GM19023 (cell line): Measurements from ENCODE around the gene NRG3.
"Not testable (repeated sequence)": the region's sequence is repeated elsewhere in the genome, so short reads cannot be mapped to it uniquely, and the experiment has no call there.

Experiments
- ATAC-seq: cut with Tn5 transposase; IDR thresholded peaks from one replicate; pipeline ENCODE4 v1.9.1; 2021; ENCODE audit warnings: mild to moderate bottlenecking, moderate library complexity; ENCODE audit not compliant: unreplicated experiment

NRG3 gene

GRCh38 chr10:82267014-82267413 is 392.0 kb downstream of the NRG3 start:
- ATAC-seq = no peak

GRCh38 chr10:82267465-82267864 is 392.5 kb downstream of the NRG3 start:
- no peak for ATAC-seq

- no peak for ATAC-seq
Observed at GRCh38 chr10:82267960-82268359, 393.0 kb downstream of the NRG3 start.

GRCh38 chr10:82277591-82277990 is 402.6 kb downstream of the NRG3 start:
- ATAC-seq = no peak

- ATAC-seq = no peak
Observed at GRCh38 chr10:82278401-82279182, 403.6 kb downstream of the NRG3 start.

- no peak for ATAC-seq
Observed at GRCh38 chr10:82282782-82283456, 407.9 kb downstream of the NRG3 start.

GRCh38 chr10:82284180-82284579 is 409.2 kb downstream of the NRG3 start:
- ATAC-seq = no peak

- ATAC-seq = no peak
Observed at GRCh38 chr10:82288461-82288881, 413.5 kb downstream of the NRG3 start.

- ATAC-seq = no peak
Observed at GRCh38 chr10:82289945-82290344, 415.0 kb downstream of the NRG3 start.

GRCh38 chr10:82294874-82295378 is 419.9 kb downstream of the NRG3 start:
- no peak for ATAC-seq

- no peak for ATAC-seq
Observed at GRCh38 chr10:82308641-82309040, 433.6 kb downstream of the NRG3 start.

- no peak for ATAC-seq
Observed at GRCh38 chr10:82310839-82311238, 435.8 kb downstream of the NRG3 start.

GRCh38 chr10:82313401-82313800 is 438.4 kb downstream of the NRG3 start:
- no peak for ATAC-seq

- ATAC-seq = no peak
Observed at GRCh38 chr10:82318534-82318933, 443.5 kb downstream of the NRG3 start.

- no peak for ATAC-seq
Observed at GRCh38 chr10:82319074-82319473, 444.1 kb downstream of the NRG3 start.

GRCh38 chr10:82319562-82319961 is 444.6 kb downstream of the NRG3 start:
- no peak for ATAC-seq

GRCh38 chr10:82321724-82322123 is 446.7 kb downstream of the NRG3 start:
- ATAC-seq = no peak

GRCh38 chr10:82331716-82332115 is 456.7 kb downstream of the NRG3 start:
- ATAC-seq = no peak

- ATAC-seq = no peak
Observed at GRCh38 chr10:82335831-82336230, 460.8 kb downstream of the NRG3 start.

- no peak for ATAC-seq
Observed at GRCh38 chr10:82340166-82340565, 465.2 kb downstream of the NRG3 start.

GRCh38 chr10:82349590-82349989 is 474.6 kb downstream of the NRG3 start:
- not testable (repeated sequence) for ATAC-seq

- no peak for ATAC-seq
Observed at GRCh38 chr10:82353381-82353780, 478.4 kb downstream of the NRG3 start.
